Smooth muscle cell (in vitro differentiated cells): ENCODE results near the gene BTBD9. TPM values are rescaled to one million over a fixed set of nuclear protein-coding genes. Genes with fewer than 3 reads are reported as not detected.

Experiments used
- DNase-seq: peaks from one replicate; lab custom pipeline; 2025; ENCODE audit not compliant: unreplicated experiment; lab: John Stamatoyannopoulos, UW
- H2AFZ ChIP-seq: fragments of 200-600 bp; sonication (generic); 2 replicates; pipeline ENCODE4 v1.6.0; 2016; ENCODE audit warnings: antibody characterized with exemption, low read depth, mild to moderate bottlenecking
- H3F3A ChIP-seq: fragments of 200-600 bp; sonication (generic); 2 replicates; pipeline ENCODE4 v1.6.0; 2017; ENCODE audit warnings: antibody characterized with exemption, low read depth
- H3K27ac ChIP-seq: fragments of 200-600 bp; sonication (generic); 2 replicates; pipeline ENCODE4 v1.5.1; 2016; ENCODE audit warnings: low read depth, mild to moderate bottlenecking
- H3K27me3 ChIP-seq: fragments of 200-600 bp; sonication (generic); 2 replicates; pipeline ENCODE4 v1.6.1; 2016; ENCODE audit warnings: low read depth, mild to moderate bottlenecking
- H3K36me3 ChIP-seq: fragments of 200-600 bp; sonication (generic); 2 replicates; pipeline ENCODE4 v1.5.1; 2016; ENCODE audit warnings: low read depth
- H3K4me1 ChIP-seq: fragments of 200-600 bp; sonication (generic); 2 replicates; pipeline ENCODE4 v1.5.1; 2016; ENCODE audit warnings: low read depth
- H3K4me2 ChIP-seq: fragments of 200-600 bp; sonication (generic); 2 replicates; pipeline ENCODE4 v1.6.0; 2016; ENCODE audit warnings: mild to moderate bottlenecking
- H3K4me3 ChIP-seq: fragments of 200-600 bp; sonication (generic); 2 replicates; pipeline ENCODE4 v1.5.1; 2016; ENCODE audit warnings: mild to moderate bottlenecking
- H3K79me2 ChIP-seq: fragments of 200-600 bp; sonication (generic); 2 replicates; pipeline ENCODE4 v1.6.0; 2016; ENCODE audit warnings: low read depth, mild to moderate bottlenecking
- H3K9ac ChIP-seq: fragments of 200-600 bp; sonication (generic); 2 replicates; pipeline ENCODE4 v1.6.0; 2016; ENCODE audit warnings: low read depth
- H3K9me3 ChIP-seq: fragments of 200-600 bp; sonication (generic); replicated peaks from 2 replicates; pipeline ENCODE4 v1.5.1; 2016; ENCODE audit warnings: low read depth
- H4K20me1 ChIP-seq: fragments of 200-600 bp; sonication (generic); 2 replicates; pipeline ENCODE4 v1.6.0; 2016; ENCODE audit warnings: low read depth
- WGBS: methylation state at CpG from one replicate; pipeline ENCODE4 v1.1.7; 2016; ENCODE audit warnings: low lambda C conversion rate; 5-methylcytosine and 5-hydroxymethylcytosine counted together
- polyA plus RNA-seq: library from polyadenylated mRNA; unstranded; fragments of >200 nt; fragmentation: Nextera tagmentation; extraction: Ambion mirVana; gene quantifications from 2 replicates; pipeline ENCODE4 v1.2.1, GENCODE V29; 2016
- total RNA-seq: library from RNA; depleted of rRNA; stranded (reverse); fragments of >200 nt; gene quantifications from 2 replicates; pipeline ENCODE4 v1.2.3, GENCODE V29; 2014
- TF ChIP-seq, protein P1 (sequence below): fragments of 200-600 bp; sonication (generic); IDR thresholded peaks from 2 replicates; pipeline ENCODE4 v1.5.1; 2017; ENCODE audit warnings: borderline replicate concordance, mild to moderate bottlenecking, antibody characterized with exemption; ENCODE audit not compliant: insufficient read depth, poor library complexity, severe bottlenecking

The BTBD9 gene
- total and polyA plus RNA-seq, 2 experiments from 2014 or later = 5.6 to 12.5 TPM

DNA sequence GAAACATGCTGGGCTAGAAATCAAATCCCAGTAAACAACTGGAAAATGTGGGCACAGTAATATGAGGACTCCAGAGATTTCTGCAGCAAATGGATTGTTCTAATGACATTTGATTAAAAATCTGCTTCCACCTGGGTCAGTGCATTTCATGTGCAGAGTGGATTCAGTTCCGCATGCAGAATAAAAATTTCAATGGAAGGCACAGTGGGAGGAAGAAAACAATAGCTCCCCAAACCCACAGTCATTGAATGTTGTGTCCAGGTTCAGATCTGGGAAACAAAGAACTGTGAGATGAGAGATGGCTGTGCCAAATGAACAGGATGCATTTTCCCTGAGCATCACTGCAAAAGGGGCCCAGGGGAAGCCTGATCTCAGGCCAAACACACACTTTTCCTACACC lies 403.1 kb downstream of the BTBD9 start:
- Histone ChIP-seq H3K4me1 (no peaks in the 10 kb centered on the region), H3F3A (no peaks in the 10 kb centered on the region), H3K4me3 (no peak overlapping the region), H3K27me3 (no peaks in the 10 kb centered on the region), H3K27ac (no peak overlapping the region), H2AFZ (no peak overlapping the region), H3K79me2 (no peaks in the 10 kb centered on the region), H3K9ac (no peak overlapping the region), H3K9me3 (no peaks in the 10 kb centered on the region), H3K4me2 (no peak overlapping the region), H4K20me1 (no peaks in the 10 kb centered on the region), H3K36me3 (no peaks in the 10 kb centered on the region)
- DNase-seq = no peak
- TF ChIP-seq, protein P1, sequence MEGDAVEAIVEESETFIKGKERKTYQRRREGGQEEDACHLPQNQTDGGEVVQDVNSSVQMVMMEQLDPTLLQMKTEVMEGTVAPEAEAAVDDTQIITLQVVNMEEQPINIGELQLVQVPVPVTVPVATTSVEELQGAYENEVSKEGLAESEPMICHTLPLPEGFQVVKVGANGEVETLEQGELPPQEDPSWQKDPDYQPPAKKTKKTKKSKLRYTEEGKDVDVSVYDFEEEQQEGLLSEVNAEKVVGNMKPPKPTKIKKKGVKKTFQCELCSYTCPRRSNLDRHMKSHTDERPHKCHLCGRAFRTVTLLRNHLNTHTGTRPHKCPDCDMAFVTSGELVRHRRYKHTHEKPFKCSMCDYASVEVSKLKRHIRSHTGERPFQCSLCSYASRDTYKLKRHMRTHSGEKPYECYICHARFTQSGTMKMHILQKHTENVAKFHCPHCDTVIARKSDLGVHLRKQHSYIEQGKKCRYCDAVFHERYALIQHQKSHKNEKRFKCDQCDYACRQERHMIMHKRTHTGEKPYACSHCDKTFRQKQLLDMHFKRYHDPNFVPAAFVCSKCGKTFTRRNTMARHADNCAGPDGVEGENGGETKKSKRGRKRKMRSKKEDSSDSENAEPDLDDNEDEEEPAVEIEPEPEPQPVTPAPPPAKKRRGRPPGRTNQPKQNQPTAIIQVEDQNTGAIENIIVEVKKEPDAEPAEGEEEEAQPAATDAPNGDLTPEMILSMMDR = no peak
- WGBS = 97% methylated on average over 1 of the region's 1 CpG

DNA sequence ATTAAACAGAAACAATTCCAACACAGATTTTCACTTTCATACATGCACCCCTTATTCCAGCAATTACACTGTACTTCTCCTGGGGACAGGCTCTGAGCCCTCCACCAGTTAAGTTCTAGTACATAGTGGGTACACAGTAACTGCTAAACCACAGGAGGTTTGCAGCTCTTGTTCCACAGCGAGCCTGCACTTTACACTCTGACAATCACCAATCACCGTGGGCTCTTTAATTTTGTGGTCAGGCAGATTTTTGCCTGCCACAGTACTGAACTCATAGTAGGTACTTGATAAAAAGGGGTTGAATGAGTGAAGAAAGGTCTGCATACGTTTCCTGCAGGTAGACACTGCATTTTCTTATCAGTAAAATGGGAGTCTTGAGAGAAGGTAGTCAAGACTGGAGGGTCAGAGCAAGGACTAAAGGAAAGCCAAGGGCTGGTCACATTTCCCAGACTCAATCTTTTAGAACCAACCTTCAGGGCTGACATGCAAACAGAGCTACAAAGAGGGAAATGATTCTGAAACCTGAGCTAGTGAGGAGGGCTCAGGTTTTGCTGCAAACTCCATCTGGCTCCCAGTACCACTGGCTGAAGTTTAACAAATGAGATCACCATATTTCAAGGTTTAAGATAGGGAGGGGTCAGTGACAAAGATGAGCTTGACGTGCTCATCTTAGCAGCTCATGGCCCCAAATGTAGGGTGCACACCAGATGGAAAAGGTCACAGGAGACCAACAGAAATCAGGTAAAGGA lies 404.6 kb downstream of the BTBD9 start:
- H3K27ac ChIP-seq = no peak overlapping the region
- no peaks in the 10 kb centered on the region for H3K4me1 ChIP-seq
- H3K27me3 ChIP-seq = no peaks in the 10 kb centered on the region
- no peak overlapping the region for H3K4me3 ChIP-seq
- H3K9me3 ChIP-seq = no peaks in the 10 kb centered on the region
- no peak overlapping the region for H3K4me2 ChIP-seq
- TF ChIP-seq, protein P1 = no peak
- H3F3A ChIP-seq = no peaks in the 10 kb centered on the region
- H3K79me2 ChIP-seq = no peaks in the 10 kb centered on the region
- no peaks in the 10 kb centered on the region for H3K36me3 ChIP-seq
- H4K20me1 ChIP-seq = peaks cover under 1% of the 10 kb centered on the region
- H3K9ac ChIP-seq = no peak overlapping the region
- 61% methylated on average over 4 of the region's 4 CpGs for WGBS
- no peak overlapping the region for H2AFZ ChIP-seq
- DNase-seq = no peak

DNA sequence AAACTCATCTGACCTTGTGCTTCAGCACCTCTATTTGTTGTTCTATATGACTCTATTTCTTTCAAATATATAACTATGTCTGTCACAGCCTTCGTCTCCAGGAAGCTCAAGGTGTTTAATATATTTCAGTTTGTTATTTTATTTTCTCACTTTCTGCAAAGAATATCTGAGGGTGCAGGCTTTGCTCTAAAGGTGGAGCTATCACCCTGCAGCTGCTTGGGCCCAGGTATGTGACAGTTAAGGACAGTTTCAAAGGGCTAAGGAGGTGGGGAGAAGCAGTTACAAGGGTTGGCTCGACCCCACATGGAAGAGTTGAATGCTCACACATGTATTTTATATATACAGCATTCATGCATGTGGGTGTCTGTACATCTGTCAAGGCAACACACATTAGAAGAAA lies 405.6 kb downstream of the BTBD9 start:
- 67% methylated on average over 2 of the region's 2 CpGs for WGBS
- no peak overlapping the region for H2AFZ ChIP-seq
- TF ChIP-seq, protein P1 = no peak

More for the DNA sequence above, 405.6 kb downstream of the BTBD9 start:
- Histone ChIP-seq H3K4me2 (no peak overlapping the region), H3F3A (no peaks in the 10 kb centered on the region), H3K79me2 (no peaks in the 10 kb centered on the region), H3K9me3 (no peaks in the 10 kb centered on the region), H3K4me3 (no peak overlapping the region), H4K20me1 (peaks cover 9% of the 10 kb centered on the region), H3K36me3 (no peaks in the 10 kb centered on the region), H3K27ac (no peak overlapping the region), H3K9ac (no peak overlapping the region), H3K4me1 (no peaks in the 10 kb centered on the region), H3K27me3 (no peaks in the 10 kb centered on the region)
- DNase-seq = no peak
